GM21390 (cell line): Measurements from ENCODE around the gene STRA6.

ENCODE experiments used
- ATAC-seq: cut with Tn5 transposase; IDR thresholded peaks from one replicate; pipeline ENCODE4 v1.9.1; 2021; ENCODE audit not compliant: unreplicated experiment

The STRA6 gene

GRCh38 chr15:74180881-74181602 lies 21.5 kb downstream of the STRA6 start:
- no peak for ATAC-seq

- ATAC-seq = no peak
Measured at GRCh38 chr15:74179983-74180880, 22.4 kb downstream of the STRA6 start.

GRCh38 chr15:74179101-74179841 lies 23.3 kb downstream of the STRA6 start:
- ATAC-seq = no peak

- ATAC-seq = no peak
Measured at GRCh38 chr15:74178326-74179100, 24.1 kb downstream of the STRA6 start.

- no peak for ATAC-seq
Measured at GRCh38 chr15:74176262-74177214, 26.0 kb downstream of the STRA6 start.

- ATAC-seq = no peak
Measured at GRCh38 chr15:74175271-74176191, 27.1 kb downstream of the STRA6 start.

GRCh38 chr15:74174958-74175253 lies 27.7 kb downstream of the STRA6 start:
- ATAC-seq = no peak

- ATAC-seq = no peak
Measured at GRCh38 chr15:74174219-74174957, 28.2 kb downstream of the STRA6 start.

- no peak for ATAC-seq
Measured at GRCh38 chr15:74173380-74174218, 29.0 kb downstream of the STRA6 start, which contains the start of gene ISLR. Gene ISLR (plus strand): TSS chr15:74173710. CDS start chr15:74174859, 1,149 bp downstream.

GRCh38 chr15:74172701-74173379 lies 29.7 kb downstream of the STRA6 start:
- no peak for ATAC-seq

GRCh38 chr15:74171965-74172541 lies 30.5 kb downstream of the STRA6 start:
- ATAC-seq = no peak

GRCh38 chr15:74170875-74171578 lies 31.6 kb downstream of the STRA6 start:
- no peak for ATAC-seq

GRCh38 chr15:74170071-74170844 lies 32.3 kb downstream of the STRA6 start:
- no peak for ATAC-seq

GRCh38 chr15:74168711-74169126 lies 33.9 kb downstream of the STRA6 start:
- ATAC-seq = no peak

- no peak for ATAC-seq
Measured at GRCh38 chr15:74167891-74168331, 34.7 kb downstream of the STRA6 start.
